ENCODE results near the gene RNF19B. TPM values are rescaled to one million over a fixed set of nuclear protein-coding genes. Genes with fewer than 3 reads are reported as not detected.
"Not testable (repeated sequence)": the region's sequence is repeated elsewhere in the genome, so short reads cannot be mapped to it uniquely, and the experiment has no call there.

The RNF19B gene
- total RNA-seq, 1 donor from 2014 or later = 14.3 TPM

- DNase-seq (no peak), ATAC-seq (ENCODE audit: poor library complexity) (no peak)
- intact Hi-C loops (cut with DNase I) = no loop called here
Observed at GRCh38 chr1:32997381-32997891, 32.8 kb upstream of the RNF19B start.

GRCh38 chr1:32993324-32993636, 28.7 kb upstream of the RNF19B start:
- DNase-seq; ATAC-seq (ENCODE audit: poor library complexity); intact Hi-C loops (cut with DNase I): not testable (repeated sequence)

GRCh38 chr1:32992489-32993323, 28.1 kb upstream of the RNF19B start:
- intact Hi-C loops (cut with DNase I) = no loop called here
- ATAC-seq (ENCODE audit: poor library complexity) (peak; percentile 74), DNase-seq (peak; percentile 85)

- intact Hi-C loops (cut with DNase I) = no loop called here
- ATAC-seq (ENCODE audit: poor library complexity) (no peak), DNase-seq (no peak)
Observed at GRCh38 chr1:32991819-32992488, 27.3 kb upstream of the RNF19B start.

- intact Hi-C loops (cut with DNase I) = no loop called here
- ATAC-seq (ENCODE audit: poor library complexity) (no peak), DNase-seq (no peak)
Observed at GRCh38 chr1:32991386-32991785, 26.8 kb upstream of the RNF19B start.

GRCh38 chr1:32990887-32991286, 26.3 kb upstream of the RNF19B start:
- ATAC-seq (ENCODE audit: poor library complexity) (no peak), DNase-seq (no peak)
- intact Hi-C loops (cut with DNase I) = no loop called here

- ATAC-seq (ENCODE audit: poor library complexity) (peak; percentile 76), DNase-seq (peak; percentile 82)
- intact Hi-C loops (cut with DNase I) = no loop called here
Observed at GRCh38 chr1:32989160-32990050, 24.8 kb upstream of the RNF19B start.

- DNase-seq (no peak), ATAC-seq (ENCODE audit: poor library complexity) (peak; percentile 19)
- intact Hi-C loops (cut with DNase I) = no loop called here
Observed at GRCh38 chr1:32988665-32989064, 24.1 kb upstream of the RNF19B start.

GRCh38 chr1:32985226-32985625, 20.6 kb upstream of the RNF19B start:
- no peak for DNase-seq
- ATAC-seq (ENCODE audit: poor library complexity) = no peak
- intact Hi-C loops (cut with DNase I) = no loop called here

GRCh38 chr1:32984455-32985171, 20.0 kb upstream of the RNF19B start:
- intact Hi-C loops (cut with DNase I) = no loop called here
- DNase-seq = no peak
- no peak for ATAC-seq (ENCODE audit: poor library complexity)

- DNase-seq (no peak), ATAC-seq (ENCODE audit: poor library complexity) (no peak)
- intact Hi-C loops (cut with DNase I) = no loop called here
Observed at GRCh38 chr1:32984090-32984454, 19.5 kb upstream of the RNF19B start.

GRCh38 chr1:32983020-32983419, 18.4 kb upstream of the RNF19B start:
- no peak for DNase-seq
- intact Hi-C loops (cut with DNase I) = no loop called here
- ATAC-seq (ENCODE audit: poor library complexity) = no peak

- intact Hi-C loops (cut with DNase I) = no loop called here
- ATAC-seq (ENCODE audit: poor library complexity) (peak; percentile 84), DNase-seq (peak; percentile 59)
Observed at GRCh38 chr1:32981003-32981901, 16.6 kb upstream of the RNF19B start.

- intact Hi-C loops (cut with DNase I) = no loop called here
- DNase-seq (no peak), ATAC-seq (ENCODE audit: poor library complexity) (no peak)
Observed at GRCh38 chr1:32980080-32980479, 15.5 kb upstream of the RNF19B start.

GRCh38 chr1:32978854-32979253, 14.2 kb upstream of the RNF19B start:
- intact Hi-C loops (cut with DNase I) = no loop called here
- DNase-seq (no peak), ATAC-seq (ENCODE audit: poor library complexity) (no peak)

- ATAC-seq (ENCODE audit: poor library complexity) (no peak), DNase-seq (no peak)
- intact Hi-C loops (cut with DNase I) = no loop called here
Observed at GRCh38 chr1:32977546-32978087, 13.0 kb upstream of the RNF19B start.

- intact Hi-C loops (cut with DNase I) = not testable (repeated sequence)
Observed at GRCh38 chr1:32975055-32975454, 10.4 kb upstream of the RNF19B start.

More at GRCh38 chr1:32975055-32975454, 10.4 kb upstream of the RNF19B start:
- ATAC-seq (ENCODE audit: poor library complexity); DNase-seq: not testable (repeated sequence)

Measured in Right ventricle myocardium superior (tissue), 1 donor.